B cell (primary cell): ENCODE measurements around the gene CCNC. TPM values are rescaled to one million over a fixed set of nuclear protein-coding genes. Genes with fewer than 3 reads are reported as not detected.

Experiments
- ATAC-seq: fragments of 200-7000 bp; cut with Tn5 transposase; one replicate; pipeline ENCODE4 v1.10.0; 2021; ENCODE audit warnings: low read depth, mild to moderate bottlenecking, moderate number of reproducible peaks, moderate library complexity
- CTCF ChIA-PET: fragments of 350-600 bp; sonication (Branson Sonifier 250); formaldehyde crosslinking; loops from one replicate; lab custom pipeline; 2021; ENCODE audit warnings: antibody characterized with exemption, inconsistent platforms; lab: Charles Lee
- POLR2A ChIA-PET: fragments of 350-600 bp; sonication (Branson Sonifier 250); formaldehyde crosslinking; loops from one replicate; lab custom pipeline; 2021; ENCODE audit warnings: antibody characterized with exemption; lab: Charles Lee
- DNase-seq: peaks from one replicate; pipeline ENCODE4 v3.0.0; 2013
- H2AFZ ChIP-seq: 2 replicates; pipeline ENCODE4 v1.6.1; 2012; ENCODE audit warnings: mild to moderate bottlenecking, low read depth, low read length; ENCODE audit not compliant: insufficient read depth, poor library complexity, severe bottlenecking
- H3K27ac ChIP-seq, 2 donors: 1 replicate in 1 of 2; 2 replicates in 1 of 2; pipeline ENCODE4 v1.5.1; 2012 to 2013; ENCODE audit warnings: low read length in 2 of 2, mild to moderate bottlenecking in 2 of 2, moderate library complexity in 1 of 2
- H3K27me3 ChIP-seq, 4 experiments: fragments of 200-600 bp in 1 of 4; sonication (generic) in 1 of 4; replicated peaks in 1 of 4; 1 replicate in 2 of 4; 2 replicates in 2 of 4; pipeline versions ENCODE4 v1.6.1 to v1.7.0; 2013 to 2016; ENCODE audit warnings: low read length in 3 of 4, mild to moderate bottlenecking in 2 of 4, mixed read lengths in 1 of 4, moderate library complexity in 1 of 4; ENCODE audit not compliant: insufficient read depth in 4 of 4, control insufficient read depth in 3 of 4; ENCODE audit errors: control extremely low read depth in 1 of 4
- H3K36me3 ChIP-seq, 2 experiments: replicated peaks in 1 of 2; 1 replicate in 1 of 2; 2 replicates in 1 of 2; pipeline versions ENCODE4 v1.6.1 to v1.7.1; 2013; ENCODE audit warnings: low read length in 1 of 2; ENCODE audit not compliant: insufficient read depth in 2 of 2, control insufficient read depth in 1 of 2; ENCODE audit errors: control extremely low read depth in 1 of 2, extremely low read depth in 1 of 2
- H3K4me1 ChIP-seq, 2 donors: fragments of 200-600 bp in 1 of 2; sonication (generic) in 1 of 2; 1 replicate in 1 of 2; 2 replicates in 1 of 2; pipeline versions ENCODE4 v1.5.1 to v1.6.1; 2013 to 2017; ENCODE audit warnings: low read length in 2 of 2; ENCODE audit not compliant: control insufficient read depth in 2 of 2, insufficient read depth in 2 of 2
- H3K4me2 ChIP-seq: replicated peaks from 2 replicates; pipeline ENCODE3; 2012; ENCODE audit warnings: mild to moderate bottlenecking, low read depth, low read length; ENCODE audit not compliant: poor library complexity, severe bottlenecking
- H3K4me3 ChIP-seq, 5 experiments: fragments of 200-600 bp in 1 of 5; sonication (generic) in 1 of 5; 1 replicate in 3 of 5; 2 replicates in 2 of 5; pipeline versions ENCODE4 v1.5.1 to v1.7.0; 2011 to 2016; ENCODE audit warnings: low read length in 4 of 5, mild to moderate bottlenecking in 4 of 5, low read depth in 2 of 5, control low read depth in 1 of 5, moderate library complexity in 1 of 5; ENCODE audit not compliant: insufficient read depth in 1 of 5; ENCODE audit errors: control extremely low read depth in 1 of 5, extremely low read depth in 1 of 5
- H3K79me2 ChIP-seq: fragments of 200-600 bp; sonication (generic); one replicate; pipeline ENCODE4 v1.6.0; 2016; ENCODE audit warnings: low read length; ENCODE audit not compliant: control insufficient read depth, insufficient read depth
- H3K9ac ChIP-seq: fragments of 200-600 bp; sonication (generic); 2 replicates; pipeline ENCODE4 v1.6.1; 2017; ENCODE audit warnings: mild to moderate bottlenecking, low read length, moderate library complexity
- H3K9me3 ChIP-seq, 3 donors: one replicate each; pipeline versions ENCODE4 v1.6.1 to v1.7.1; 2013; ENCODE audit warnings: low read length in 2 of 3; ENCODE audit not compliant: control insufficient read depth in 2 of 3, insufficient read depth in 1 of 3; ENCODE audit errors: control extremely low read depth in 1 of 3
- H4K20me1 ChIP-seq: 2 replicates; pipeline ENCODE4 v1.6.0; 2012; ENCODE audit warnings: mild to moderate bottlenecking, low read length; ENCODE audit not compliant: insufficient read depth, control insufficient read depth, poor library complexity, severe bottlenecking
- H3K27ac Mint-ChIP-seq: one replicate; pipeline ENCODE4 v1.8.0; 2021; ENCODE audit warnings: mixed read lengths
- H3K27me3 Mint-ChIP-seq: one replicate; pipeline ENCODE4 v1.8.0; 2021; ENCODE audit warnings: mixed read lengths
- H3K4me1 Mint-ChIP-seq: one replicate; pipeline ENCODE4 v1.8.0; 2021; ENCODE audit warnings: mixed read lengths
- H3K4me3 Mint-ChIP-seq: one replicate; pipeline ENCODE4 v1.8.0; 2021; ENCODE audit warnings: mixed read lengths
- H3K9me3 Mint-ChIP-seq: one replicate; pipeline ENCODE4 v1.8.0; 2022; ENCODE audit warnings: mixed read lengths; ENCODE audit not compliant: insufficient read depth
- EZH2 ChIP-seq: IDR thresholded peaks from 2 replicates; pipeline ENCODE4 v1.6.1; 2012; ENCODE audit warnings: borderline replicate concordance, low read depth, mild to moderate bottlenecking, moderate library complexity, low read length; ENCODE audit not compliant: insufficient read depth, poor library complexity, severe bottlenecking
- WGBS: methylation state at CpG from one replicate; pipeline ENCODE4 v1.1.5; 2013; ENCODE audit warnings: missing lambda C conversion rate; ENCODE audit not compliant: insufficient coverage; 5-methylcytosine and 5-hydroxymethylcytosine counted together
- intact Hi-C: fragments of 100-400 bp; cut with micrococcal nuclease; formaldehyde crosslinking; loops from one replicate; pipeline ENCODE4 v1.10.0; 2022
- polyA plus RNA-seq: library from polyadenylated mRNA; depleted of rRNA; stranded (reverse); fragments of >200 nt; gene quantifications from 2 replicates; pipeline ENCODE4 v1.2.3, GENCODE V29; 2012
- total RNA-seq, 2 donors: library from RNA; stranded (reverse); fragments of 120-200 nt in 1 of 2; gene quantifications; 1 replicate in 1 of 2; 2 replicates in 1 of 2; pipeline versions ENCODE4 v1.2.3 to v1.2.4, GENCODE V29; 2013 to 2022
- TF ChIP-seq, protein P1 (sequence below): fragments of 200-600 bp; IDR thresholded peaks from one replicate; pipeline ENCODE4 v1.8.0; 2022; ENCODE audit warnings: antibody characterized with exemption, mild to moderate bottlenecking

Gene CCNC
- total and polyA plus RNA-seq, 2 donors (not counting 1 experiment from before 2014, with no cell fraction given), result 12.5 to 45.1 TPM

GRCh38 chr6:99608059-99608885 lies 39.8 kb upstream of the CCNC start:
- no peaks in the 10 kb centered on the region for H4K20me1 ChIP-seq
- no peak overlapping the region for H3K9ac ChIP-seq
- no peak overlapping the region for H3K4me2 ChIP-seq
- ChIA-PET POLR2A (no interaction called here), CTCF (interaction anchor here (1.2 to 1.9 kb wide), 2 partner anchors 20 to 88 kb away, joined by 3 to 8 read pairs; no protein-coding TSS in a partner anchor)
- Mint-ChIP-seq H3K27ac (no peak overlapping the region), H3K4me1 (peaks cover 24% of the 10 kb centered on the region), H3K27me3 (peaks cover 84% of the 10 kb centered on the region), H3K9me3 (no peaks in the 10 kb centered on the region), H3K4me3 (no peak overlapping the region)
- no peak overlapping the region for H2AFZ ChIP-seq
- 14% methylated on average over 25 of the region's 29 CpGs for WGBS
- intact Hi-C loops, result loop anchor here (5.0 kb wide), 1 partner anchor 859 kb away; no protein-coding TSS in a partner anchor
- no peaks in the 10 kb centered on the region for H3K36me3 ChIP-seq
- ATAC-seq (no peak), DNase-seq (peak; percentile 33)
- H3K9me3 ChIP-seq, result peaks cover 0 to 65% (median 4%) of the 10 kb centered on the region in 3 donors
- H3K27me3 ChIP-seq, result peaks cover 0 to 96% (median 82%) of the 10 kb centered on the region in 4 experiments
- TF ChIP-seq EZH2, result peak; percentile 66
- TF ChIP-seq, protein P1, sequence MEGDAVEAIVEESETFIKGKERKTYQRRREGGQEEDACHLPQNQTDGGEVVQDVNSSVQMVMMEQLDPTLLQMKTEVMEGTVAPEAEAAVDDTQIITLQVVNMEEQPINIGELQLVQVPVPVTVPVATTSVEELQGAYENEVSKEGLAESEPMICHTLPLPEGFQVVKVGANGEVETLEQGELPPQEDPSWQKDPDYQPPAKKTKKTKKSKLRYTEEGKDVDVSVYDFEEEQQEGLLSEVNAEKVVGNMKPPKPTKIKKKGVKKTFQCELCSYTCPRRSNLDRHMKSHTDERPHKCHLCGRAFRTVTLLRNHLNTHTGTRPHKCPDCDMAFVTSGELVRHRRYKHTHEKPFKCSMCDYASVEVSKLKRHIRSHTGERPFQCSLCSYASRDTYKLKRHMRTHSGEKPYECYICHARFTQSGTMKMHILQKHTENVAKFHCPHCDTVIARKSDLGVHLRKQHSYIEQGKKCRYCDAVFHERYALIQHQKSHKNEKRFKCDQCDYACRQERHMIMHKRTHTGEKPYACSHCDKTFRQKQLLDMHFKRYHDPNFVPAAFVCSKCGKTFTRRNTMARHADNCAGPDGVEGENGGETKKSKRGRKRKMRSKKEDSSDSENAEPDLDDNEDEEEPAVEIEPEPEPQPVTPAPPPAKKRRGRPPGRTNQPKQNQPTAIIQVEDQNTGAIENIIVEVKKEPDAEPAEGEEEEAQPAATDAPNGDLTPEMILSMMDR, result no peak
- H3K4me1 ChIP-seq, result peaks cover 29 to 59% of the 10 kb centered on the region in 2 donors
- no peak overlapping the region for H3K27ac ChIP-seq
- no peak overlapping the region for H3K4me3 ChIP-seq
- H3K79me2 ChIP-seq, result no peaks in the 10 kb centered on the region
